ENCODE results near the gene OTOS. TPM values are rescaled to one million over a fixed set of nuclear protein-coding genes. Genes with fewer than 3 reads are reported as not detected.

The OTOS gene
- total RNA-seq, 1 experiment from 2014 or later, result not detected

DNA sequence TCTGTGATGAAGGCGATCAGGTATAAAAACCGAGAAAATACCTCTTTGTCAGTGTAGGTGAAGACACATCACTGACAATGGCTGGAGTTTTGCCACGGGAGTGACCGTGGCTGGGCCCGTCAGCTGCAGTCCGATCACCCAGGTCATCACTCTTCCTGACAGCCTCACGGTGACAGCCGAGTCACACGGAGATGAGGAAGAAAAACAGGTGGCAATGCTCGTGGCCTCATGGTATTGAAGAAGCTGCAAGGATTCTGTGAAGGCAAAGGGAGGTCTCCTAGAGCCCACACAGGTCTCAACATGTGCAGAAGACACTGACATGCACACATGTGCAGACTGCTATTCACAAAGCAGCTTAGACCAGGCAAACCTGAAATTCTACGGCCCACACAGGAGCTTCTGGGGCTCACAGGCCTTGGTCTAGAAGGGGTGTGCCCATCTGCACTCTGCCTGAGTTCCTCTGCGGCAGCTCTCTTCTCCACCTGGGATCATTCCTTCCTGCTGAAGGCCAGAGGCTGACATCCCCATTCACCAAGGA lies 11.8 kb downstream of the OTOS start:
- in situ Hi-C loops (cut with HindIII; ENCODE audit: low sequenced_read_pairs), result no loop called here
- no peak for DNase-seq (ENCODE audit: low spot score)

DNA sequence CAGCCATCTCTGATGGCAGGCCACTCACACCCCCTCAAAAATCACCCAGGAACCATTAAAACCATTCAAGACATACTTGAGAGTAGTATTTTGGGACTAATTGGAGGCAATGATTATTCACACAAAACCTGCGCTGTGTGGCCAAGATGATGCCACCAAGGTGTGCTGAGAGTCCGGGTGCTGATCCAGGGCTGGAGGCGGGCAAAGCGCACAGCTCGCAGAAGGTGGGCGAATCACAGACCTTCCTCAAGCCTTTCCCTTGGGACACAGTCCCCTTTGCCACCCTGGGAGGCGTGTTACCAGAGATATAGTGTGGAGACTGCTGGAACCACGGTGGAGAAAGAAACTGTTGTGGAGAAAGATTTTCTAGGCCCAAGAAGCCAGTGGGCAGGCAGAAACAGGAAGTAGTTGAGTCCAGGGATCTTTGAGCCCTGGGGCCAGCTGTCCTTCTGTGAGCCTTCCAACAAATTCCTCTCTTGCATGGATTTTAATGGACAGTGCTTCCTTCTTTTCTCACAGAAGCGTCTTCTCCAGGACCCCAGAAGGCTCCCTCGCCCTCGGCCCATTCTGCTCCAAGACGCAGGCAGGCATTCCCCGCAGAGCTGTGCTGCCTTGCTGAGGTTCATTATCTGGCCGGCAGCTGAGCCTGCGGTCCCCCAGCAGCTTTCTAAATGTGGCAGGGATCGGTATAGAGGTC lies 12.4 kb downstream of the OTOS start:
- in situ Hi-C loops (cut with HindIII; ENCODE audit: low sequenced_read_pairs), result no loop called here
- DNase-seq (ENCODE audit: low spot score), result no peak

DNA sequence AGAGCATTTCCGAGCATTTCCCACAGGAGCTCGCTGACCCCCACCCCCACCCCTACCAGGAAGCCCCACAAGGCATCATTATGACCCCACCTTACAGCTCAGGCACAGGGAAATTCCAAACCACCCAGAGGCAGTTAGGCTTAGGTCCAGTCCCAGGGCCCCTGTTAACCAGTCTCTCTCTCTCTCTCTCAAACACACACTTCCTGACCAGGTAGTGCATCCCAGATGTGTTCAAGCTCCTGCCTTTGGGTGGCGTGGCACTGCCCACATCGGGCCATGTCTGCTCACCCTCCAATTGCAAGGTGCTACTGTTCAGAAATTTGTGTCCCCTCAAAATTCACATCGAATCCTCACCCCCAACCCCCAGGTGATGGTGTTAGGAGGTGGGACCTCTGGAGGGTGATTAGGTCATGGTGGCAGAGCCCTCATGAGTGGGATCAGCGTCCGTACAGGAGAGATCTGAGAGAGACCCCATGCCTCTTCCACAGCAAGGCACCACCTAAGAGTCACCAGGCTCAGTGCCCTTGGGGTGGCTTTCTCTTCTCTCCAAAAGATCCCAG lies 13.2 kb downstream of the OTOS start:
- in situ Hi-C loops (cut with HindIII; ENCODE audit: low sequenced_read_pairs), result no loop called here
- DNase-seq (ENCODE audit: low spot score), result no peak

DNA sequence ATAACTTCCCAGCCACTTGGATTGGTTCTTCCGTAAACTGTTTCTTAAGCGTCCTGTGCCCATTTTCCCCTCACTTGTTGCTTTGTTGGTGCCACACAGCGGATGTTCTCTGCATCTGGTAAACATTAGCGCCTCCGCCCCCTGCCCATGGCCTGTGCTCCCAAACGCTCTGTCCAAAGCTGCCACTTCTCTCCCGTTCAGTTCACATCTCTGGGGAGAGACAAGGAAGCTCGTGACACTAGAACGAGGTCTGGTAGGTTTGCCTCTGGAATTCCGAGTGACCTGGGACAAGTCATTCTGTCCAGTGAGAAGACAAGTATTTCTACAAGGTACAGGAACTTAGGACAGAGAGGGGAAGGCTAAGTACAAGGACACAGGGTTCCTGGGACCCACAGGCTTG lies 13.7 kb downstream of the OTOS start:
- in situ Hi-C loops (cut with HindIII; ENCODE audit: low sequenced_read_pairs), result no loop called here
- no peak for DNase-seq (ENCODE audit: low spot score)

DNA sequence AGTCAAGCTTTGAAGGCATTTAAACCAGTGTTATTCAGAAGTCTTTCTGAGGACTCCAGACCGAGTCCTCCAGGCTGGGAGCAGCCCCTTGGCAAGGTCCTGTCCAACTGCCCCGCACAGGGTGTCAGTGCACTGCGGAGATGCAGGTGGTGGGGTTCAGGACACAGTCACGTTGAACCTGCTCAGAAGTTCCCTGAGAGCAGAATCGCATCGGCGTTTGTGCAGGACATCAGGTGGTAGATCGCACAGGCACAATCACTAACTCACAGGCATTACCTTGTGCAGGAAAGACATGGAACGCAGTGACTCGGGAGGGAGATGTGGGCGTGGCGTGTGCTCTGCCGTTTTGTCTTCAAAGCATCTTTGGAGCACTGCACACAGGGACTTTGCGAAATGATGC lies 14.7 kb downstream of the OTOS start:
- DNase-seq (ENCODE audit: low spot score), result no peak
- in situ Hi-C loops (cut with HindIII; ENCODE audit: low sequenced_read_pairs), result no loop called here

DNA sequence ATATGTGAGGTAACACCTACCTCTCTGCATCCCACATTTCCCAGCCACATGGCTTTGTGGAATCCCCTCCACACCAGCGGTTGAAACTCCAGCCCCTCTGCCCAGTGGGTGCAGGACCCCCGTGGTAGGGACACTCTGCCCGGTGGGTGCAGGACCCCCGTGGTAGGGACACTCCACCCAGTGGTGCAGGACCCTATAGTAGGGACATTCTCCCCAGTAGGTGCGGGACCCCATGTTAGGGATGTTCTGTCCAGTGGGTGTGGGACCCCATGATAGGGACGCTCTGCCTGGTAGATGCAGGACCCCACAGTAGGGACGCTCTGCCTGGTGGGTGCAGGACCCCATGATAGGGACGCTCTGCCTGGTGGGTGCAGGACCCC lies 15.8 kb downstream of the OTOS start:
- no peak for DNase-seq (ENCODE audit: low spot score)
- in situ Hi-C loops (cut with HindIII; ENCODE audit: low sequenced_read_pairs), result no loop called here

DNA sequence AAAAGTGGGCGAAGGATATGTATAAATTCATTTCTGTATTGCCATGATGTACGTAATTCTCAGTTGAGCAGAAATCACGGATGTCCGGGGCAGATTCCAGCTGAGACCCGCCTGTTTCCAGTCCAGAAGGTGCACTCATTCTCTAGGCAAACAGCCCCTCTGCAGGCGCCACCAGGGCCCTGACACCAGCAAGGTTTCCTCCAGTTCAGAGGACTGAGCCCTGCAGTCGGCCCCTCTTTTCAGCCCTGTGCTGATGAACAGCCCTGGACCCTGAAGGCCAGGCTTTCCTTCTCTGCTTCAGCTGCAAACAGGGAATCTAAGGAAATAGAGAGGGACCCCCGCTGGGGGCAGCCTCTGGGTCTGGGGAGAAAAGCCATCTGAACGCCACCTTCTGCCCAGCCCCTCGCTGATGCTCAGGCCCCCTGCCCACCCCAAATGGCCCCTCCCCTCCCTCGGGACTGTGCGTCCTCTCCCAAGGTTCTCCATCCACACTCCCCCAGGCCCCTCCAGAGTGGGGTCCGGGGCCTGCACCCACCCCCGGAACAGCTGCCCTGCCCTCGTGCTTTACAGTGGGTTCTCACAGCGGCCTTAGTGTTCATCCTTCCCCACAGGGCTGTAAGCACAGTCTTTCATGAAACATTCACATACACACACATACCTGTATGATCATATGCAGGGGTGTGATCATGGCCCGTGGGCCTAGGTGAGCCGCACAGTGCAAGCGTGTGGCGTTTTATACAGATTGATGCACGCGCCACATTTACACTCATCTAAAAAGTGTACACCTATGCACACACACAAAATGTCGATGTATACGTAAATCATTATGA lies 16.4 kb downstream of the OTOS start:
- DNase-seq (ENCODE audit: low spot score), result no peak
- in situ Hi-C loops (cut with HindIII; ENCODE audit: low sequenced_read_pairs), result no loop called here

DNA sequence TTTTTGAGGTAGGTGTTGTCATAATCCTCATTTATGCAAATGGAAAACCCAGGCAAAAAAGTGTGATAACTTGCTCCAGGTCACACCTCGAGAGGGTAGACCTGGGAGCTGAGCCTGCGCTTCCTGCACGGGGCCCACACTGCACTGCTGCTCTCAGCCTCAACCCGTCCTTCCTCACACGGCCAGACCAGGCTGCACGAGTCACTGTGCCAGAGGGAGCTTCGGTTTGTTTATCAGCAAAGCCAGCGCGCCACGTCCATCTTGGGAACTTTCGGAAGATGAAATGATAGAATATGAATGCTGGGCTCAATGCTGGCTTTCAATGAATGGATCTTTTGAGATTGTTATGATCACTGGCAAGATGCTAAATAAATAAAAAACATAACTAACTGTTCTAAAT lies 18.8 kb downstream of the OTOS start:
- DNase-seq (ENCODE audit: low spot score), result no peak
- in situ Hi-C loops (cut with HindIII; ENCODE audit: low sequenced_read_pairs), result no loop called here

DNA sequence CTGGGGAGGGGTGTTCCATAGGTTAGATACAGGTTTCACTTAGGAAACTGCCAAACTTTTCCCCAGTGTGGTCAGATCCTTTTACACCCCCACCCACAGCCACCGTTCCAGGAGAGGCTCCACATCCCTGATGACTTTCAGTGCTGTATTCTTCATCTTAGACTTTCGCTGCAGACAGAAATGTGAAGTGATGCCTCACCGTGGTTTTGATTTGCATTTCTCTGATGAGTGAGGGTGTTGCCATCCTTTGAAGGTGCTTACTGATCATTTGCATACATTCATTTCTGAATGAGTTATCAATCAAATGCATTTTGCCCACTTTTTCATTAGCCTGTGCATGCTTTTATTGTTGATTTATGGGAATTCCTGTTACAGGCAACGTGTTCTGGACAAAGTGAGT lies 19.3 kb downstream of the OTOS start:
- DNase-seq (ENCODE audit: low spot score), result no peak
- in situ Hi-C loops (cut with HindIII; ENCODE audit: low sequenced_read_pairs), result no loop called here

DNA sequence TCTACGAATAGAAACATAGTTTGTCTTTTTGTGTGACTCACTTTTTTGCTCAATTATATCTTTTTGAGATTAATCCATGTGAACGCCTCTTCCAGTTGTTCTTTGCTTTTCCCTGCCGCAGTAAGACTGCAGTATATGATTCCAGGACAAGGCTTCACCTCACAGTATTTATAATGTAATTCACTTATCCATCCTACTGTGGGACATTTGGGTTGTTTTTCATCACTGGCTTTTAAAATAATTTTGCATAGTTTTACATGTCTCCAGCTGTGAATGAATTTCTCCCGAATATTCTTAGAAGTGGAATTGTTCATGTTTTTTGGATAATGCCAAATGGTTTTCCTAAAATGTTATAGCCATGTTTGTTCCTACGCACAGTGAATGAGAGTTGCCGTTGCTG lies 26.2 kb downstream of the OTOS start:
- in situ Hi-C loops (cut with HindIII; ENCODE audit: low sequenced_read_pairs), result no loop called here
- DNase-seq (ENCODE audit: low spot score), result no peak

DNA sequence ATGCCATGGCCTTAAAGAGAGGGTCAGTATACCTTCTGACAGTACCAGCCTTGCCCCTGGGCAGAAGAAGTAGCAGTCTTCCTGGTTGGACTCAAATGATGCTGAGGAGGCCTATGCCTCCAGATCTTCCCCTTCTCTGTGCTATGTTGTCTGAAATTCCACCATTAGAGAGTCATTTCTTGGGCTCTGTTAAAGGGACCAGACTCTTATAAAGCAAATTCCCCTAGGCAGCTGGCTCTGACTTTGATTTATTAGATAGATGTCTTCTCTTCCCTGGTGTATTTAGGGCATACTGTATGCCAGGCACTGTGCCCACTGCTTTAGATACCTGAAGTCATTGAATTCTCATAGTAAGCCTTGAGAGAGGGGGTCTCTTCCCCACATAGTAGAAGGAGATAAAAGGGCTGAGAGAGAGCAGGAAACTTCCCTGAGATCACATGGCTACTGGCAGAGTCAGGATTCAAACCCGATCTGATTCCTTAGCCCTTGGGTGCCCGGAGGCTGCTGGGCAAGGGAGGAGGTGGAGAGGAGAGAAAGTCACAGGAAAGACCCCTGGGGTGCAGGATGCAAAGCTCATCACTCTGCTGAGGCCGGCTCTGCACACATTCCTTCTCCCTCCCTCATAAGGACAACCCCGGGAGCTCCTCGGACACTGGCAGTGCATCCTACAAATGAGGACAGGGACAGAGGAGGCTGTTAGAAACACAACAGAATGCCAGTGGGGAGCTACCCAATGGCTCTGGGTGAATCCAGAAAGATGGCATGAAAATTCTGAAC lies 27.4 kb downstream of the OTOS start:
- in situ Hi-C loops (cut with HindIII; ENCODE audit: low sequenced_read_pairs), result no loop called here
- no peak for DNase-seq (ENCODE audit: low spot score)

DNA sequence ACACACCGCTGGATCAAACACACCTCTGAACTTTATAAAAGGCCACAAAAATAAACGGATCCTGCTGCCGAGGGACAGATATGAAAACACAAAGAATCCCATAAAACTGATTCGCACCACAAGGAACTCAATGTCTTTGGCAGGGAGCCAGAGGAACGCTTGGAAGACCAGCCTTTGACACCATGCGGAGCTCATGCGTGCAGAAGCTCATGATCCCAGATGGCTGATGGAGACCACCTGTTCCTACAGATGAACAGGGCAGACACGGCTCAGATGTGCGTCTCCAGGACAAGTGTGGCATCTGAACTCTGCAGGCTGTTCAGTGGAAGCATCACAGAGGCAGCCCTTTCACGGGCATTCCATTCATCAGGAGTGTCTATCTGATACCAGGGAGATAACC lies 29.2 kb downstream of the OTOS start:
- DNase-seq (ENCODE audit: low spot score), result no peak
- in situ Hi-C loops (cut with HindIII; ENCODE audit: low sequenced_read_pairs), result no loop called here

DNA sequence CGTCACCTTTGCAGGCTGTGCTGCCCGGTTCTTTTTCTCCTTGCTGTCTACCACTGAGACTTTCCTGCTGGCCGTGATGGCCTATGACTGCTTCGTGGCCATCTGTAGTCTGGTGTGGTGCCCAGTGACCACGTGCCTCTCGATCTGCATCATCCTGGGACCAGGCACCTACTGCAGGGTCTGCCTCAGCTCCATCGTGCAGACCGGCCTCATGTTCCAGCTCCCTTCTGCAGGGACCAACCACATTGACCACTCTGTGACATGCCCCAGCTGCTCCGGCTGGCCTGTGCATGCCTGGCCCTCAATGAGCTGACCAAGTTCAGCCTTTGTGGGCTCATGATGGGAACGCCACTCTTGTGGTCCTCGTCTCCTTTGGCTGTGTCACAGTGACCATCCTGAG lies 31.1 kb downstream of the OTOS start:
- no peak for DNase-seq (ENCODE audit: low spot score)
- in situ Hi-C loops (cut with HindIII; ENCODE audit: low sequenced_read_pairs), result no loop called here

DNA sequence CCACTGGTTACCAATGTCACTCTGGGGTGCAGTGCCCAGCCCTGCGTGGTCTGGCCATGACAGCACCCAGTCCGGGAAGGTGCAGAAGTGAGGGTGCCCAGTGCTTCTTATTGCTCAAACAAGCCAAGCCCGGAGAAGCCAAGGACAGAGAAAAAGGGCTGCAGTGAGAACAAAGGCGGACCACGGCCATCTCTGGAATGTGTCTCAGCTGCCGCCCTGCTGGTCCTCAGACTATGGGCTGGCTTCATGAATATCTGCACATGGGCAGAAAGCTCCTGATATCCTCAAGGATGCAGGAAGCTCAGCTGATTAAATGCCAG lies 33.0 kb downstream of the OTOS start:
- in situ Hi-C loops (cut with HindIII; ENCODE audit: low sequenced_read_pairs), result no loop called here

DNA sequence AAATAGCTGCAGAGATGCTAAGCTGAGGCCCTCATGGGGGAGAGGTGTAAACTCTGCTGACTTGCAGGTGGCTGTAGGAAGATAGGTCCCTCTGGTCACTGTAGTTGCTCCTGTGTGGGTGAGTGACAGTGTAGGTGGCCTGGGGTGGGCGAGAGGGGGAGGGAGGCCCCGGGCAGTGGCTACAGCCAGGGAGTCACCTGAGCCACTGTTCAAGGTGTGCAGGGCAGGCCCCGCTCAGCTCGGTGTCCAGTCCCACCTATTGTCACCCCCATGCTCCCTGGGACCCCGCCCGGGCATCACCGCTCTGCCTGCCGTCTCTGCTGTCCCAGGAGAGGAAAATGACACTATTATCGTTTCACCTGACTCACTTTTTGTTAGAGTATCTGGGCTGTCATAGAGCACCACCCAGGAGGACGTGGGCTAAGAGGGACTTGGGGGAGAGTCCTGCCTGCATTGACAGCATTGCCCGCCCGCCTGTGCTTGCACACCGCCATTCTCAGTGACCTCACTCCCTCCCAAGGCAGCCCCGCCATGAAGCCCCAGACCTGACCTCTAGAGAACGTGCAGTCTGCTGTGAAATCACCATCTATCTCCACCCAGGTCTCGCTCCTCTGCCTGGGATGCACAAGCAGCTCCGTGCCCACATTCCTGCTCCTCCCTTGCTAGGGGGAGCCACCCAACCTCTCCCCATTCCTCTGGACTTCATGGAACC lies 33.5 kb downstream of the OTOS start:
- in situ Hi-C loops (cut with HindIII; ENCODE audit: low sequenced_read_pairs), result no loop called here

More for the DNA sequence above, 33.0 kb downstream of the OTOS start:
- no peak for DNase-seq (ENCODE audit: low spot score)

DNA sequence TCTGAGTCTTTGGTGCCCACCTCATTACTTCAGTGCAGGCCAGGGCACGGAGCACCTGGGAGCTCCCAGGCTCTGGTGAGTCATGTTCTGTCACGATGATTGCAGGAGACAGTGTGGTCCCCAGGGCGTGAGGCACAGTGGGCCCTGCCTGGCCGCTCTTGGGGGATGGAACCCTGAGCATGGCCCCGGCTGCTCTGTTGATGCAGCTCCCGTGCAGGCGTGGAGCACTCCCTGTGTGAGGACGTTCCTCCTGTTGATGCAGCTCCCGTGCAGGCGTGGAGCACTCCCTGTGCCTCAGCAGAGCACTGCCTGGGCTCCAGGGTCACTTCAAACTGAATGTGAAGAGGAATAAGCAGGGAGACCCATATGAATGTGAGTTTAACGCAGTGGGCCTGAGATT lies 34.5 kb downstream of the OTOS start:
- no peak for DNase-seq (ENCODE audit: low spot score)
- in situ Hi-C loops (cut with HindIII; ENCODE audit: low sequenced_read_pairs), result no loop called here

More for the DNA sequence above, 33.5 kb downstream of the OTOS start:
- no peak for DNase-seq (ENCODE audit: low spot score)

DNA sequence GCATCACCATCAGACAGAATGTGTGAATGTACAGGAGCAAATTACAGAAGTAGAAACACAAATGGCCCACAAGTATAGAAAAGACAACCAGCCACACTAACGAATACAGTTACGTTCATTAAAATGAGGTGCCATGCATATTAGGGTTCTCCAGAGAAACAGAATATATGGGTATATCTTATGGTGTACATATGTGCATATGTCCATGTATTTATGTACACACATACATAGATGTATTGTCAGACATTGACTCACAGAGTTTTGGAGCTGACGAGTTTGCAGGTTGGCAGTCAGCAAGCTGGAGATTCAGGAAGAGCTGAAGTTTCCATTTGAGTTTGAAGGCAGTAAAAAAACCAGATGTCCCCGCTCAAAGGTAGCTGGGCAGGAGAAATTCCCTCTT lies 37.3 kb downstream of the OTOS start:
- DNase-seq (ENCODE audit: low spot score), result no peak

DNA sequence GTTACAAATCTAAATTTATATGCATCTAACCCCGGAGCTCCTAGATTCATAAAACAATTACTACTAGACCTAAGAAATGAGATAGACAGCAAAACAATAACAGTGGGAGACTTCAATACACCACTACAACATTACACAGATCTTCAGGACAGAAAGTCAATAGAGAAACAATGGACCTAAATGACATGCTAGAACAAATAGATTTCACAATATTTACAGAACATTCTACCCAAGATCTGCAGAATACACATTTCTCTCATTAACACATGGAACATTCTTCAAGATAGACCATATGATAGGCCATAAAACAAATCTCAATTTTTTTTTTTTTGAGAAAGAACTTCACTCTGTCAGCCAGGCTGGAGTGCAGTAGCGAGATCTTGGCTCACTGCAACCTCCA lies 42.1 kb downstream of the OTOS start:
- no peak for DNase-seq (ENCODE audit: low spot score)
- in situ Hi-C loops (cut with HindIII; ENCODE audit: low sequenced_read_pairs), result no loop called here

More for the DNA sequence above, 37.3 kb downstream of the OTOS start:
- in situ Hi-C loops (cut with HindIII; ENCODE audit: low sequenced_read_pairs), result no loop called here
